HCT116 (cell line): ENCODE results near the gene ARHGAP19. TPM values are rescaled to one million over a fixed set of nuclear protein-coding genes. Genes with fewer than 3 reads are reported as not detected.

Experiments
- ATAC-seq: fragments of 200-7000 bp; cut with Tn5 transposase; 2 replicates; pipeline ENCODE4 v1.9.1; 2020; ENCODE audit warnings: mild to moderate bottlenecking, moderate library complexity
- BruUV-seq: library from RNA; stranded (reverse); fragments of 400-500 nt; replicated peaks from 2 replicates; lab custom pipeline; 2021; lab: Mats Ljungman, UMichigan
- CTCF ChIA-PET: fragments of 300-600 bp; sonication (Branson Sonifier 250); formaldehyde crosslinking; loops from one replicate; lab custom pipeline; 2021; ENCODE audit warnings: antibody characterized with exemption; lab: Charles Lee
- POLR2A ChIA-PET: fragments of 300-600, 350-600 bp; sonication (Branson Sonifier 250); formaldehyde crosslinking; loops from one replicate; lab custom pipeline; 2021; ENCODE audit warnings: antibody characterized with exemption; lab: Charles Lee
- RAD21 ChIA-PET, 2 experiments: fragments of 300-600 bp; sonication (Branson Sonifier 250); formaldehyde crosslinking; loops; one replicate each; lab custom pipeline; 2023; ENCODE audit warnings: low total read pairs in 2 of 2; ENCODE audit not compliant: uncharacterized antibody in 2 of 2, unreplicated experiment in 2 of 2, low non-redundant PET in 1 of 2; lab: Charles Lee
- DNase-seq: peaks from one replicate; pipeline ENCODE4 v3.0.0-alpha.2; 2010; ENCODE audit warnings: low read depth, low spot score
- H2AFZ ChIP-seq: fragments of 200-600 bp; shearing (Covaris generic), sonication (generic); 2 replicates; pipeline ENCODE4 v1.6.1; 2017; ENCODE audit warnings: low read depth, mixed run types, mixed read lengths, antibody characterized with exemption, low read length; ENCODE audit not compliant: poor library complexity, severe bottlenecking
- H3K27ac ChIP-seq: 2 replicates; pipeline ENCODE4 v1.5.1; 2012; ENCODE audit warnings: low read depth, low read length
- H3K27me3 ChIP-seq: fragments of 200-600 bp; sonication (generic); 2 replicates; pipeline ENCODE4 v1.6.1; 2016; ENCODE audit warnings: mixed run types, low read length, mixed read lengths; ENCODE audit not compliant: insufficient read depth
- H3K36me3 ChIP-seq, 2 experiments: fragments of 200-500 bp in 1 of 2; fragments of 200-600 bp in 1 of 2; sonication (Bioruptor generic) in 1 of 2; sonication (generic) in 1 of 2; 2 replicates each; pipeline versions ENCODE4 v1.5.1 to v1.6.1; 2014 to 2016; ENCODE audit warnings: low read length in 2 of 2, inconsistent platforms in 1 of 2, mixed read lengths in 1 of 2, mixed run types in 1 of 2; ENCODE audit not compliant: insufficient read depth in 2 of 2, control insufficient read depth in 1 of 2
- H3K4me1 ChIP-seq, 2 experiments: fragments of 200-600 bp in 1 of 2; sonication (generic) in 1 of 2; 2 replicates each; pipeline versions ENCODE4 v1.5.1 to v1.6.1; 2012 to 2017; ENCODE audit warnings: low read length in 2 of 2, inconsistent platforms in 1 of 2, mild to moderate bottlenecking in 1 of 2, mixed read lengths in 1 of 2, mixed run types in 1 of 2, moderate library complexity in 1 of 2; ENCODE audit not compliant: insufficient read depth in 2 of 2, control insufficient read depth in 1 of 2
- H3K4me2 ChIP-seq: fragments of 200-600 bp; sonication (generic); 2 replicates; pipeline ENCODE4 v1.6.1; 2017; ENCODE audit warnings: mixed run types, low read length, mixed read lengths
- H3K4me3 ChIP-seq, 2 experiments: fragments of 200-600 bp in 1 of 2; sonication (generic) in 1 of 2; replicated peaks in 1 of 2; 2 replicates each; pipeline ENCODE4 v1.5.1; 2011 to 2016; ENCODE audit warnings: low read length in 2 of 2, control low read depth in 1 of 2, low read depth in 1 of 2, mild to moderate bottlenecking in 1 of 2, mixed read lengths in 1 of 2, mixed run types in 1 of 2
- H3K79me2 ChIP-seq: fragments of 200-600 bp; sonication (generic); 2 replicates; pipeline ENCODE4 v1.6.1; 2017; ENCODE audit warnings: mild to moderate bottlenecking, mixed run types, low read length, moderate library complexity, mixed read lengths; ENCODE audit not compliant: insufficient read depth
- H3K9ac ChIP-seq: fragments of 200-600 bp; sonication (generic); 2 replicates; pipeline ENCODE4 v1.6.1; 2016; ENCODE audit warnings: low read length, mixed read lengths
- H3K9me2 ChIP-seq: fragments of 200-600 bp; sonication (generic), shearing (Covaris generic); 2 replicates; pipeline ENCODE4 v1.6.1; 2017; ENCODE audit warnings: mixed run types, mild to moderate bottlenecking, moderate library complexity; ENCODE audit not compliant: insufficient read depth
- H3K9me3 ChIP-seq, 2 experiments: fragments of 200-500 bp in 1 of 2; fragments of 200-600 bp in 1 of 2; sonication (Bioruptor generic) in 1 of 2; sonication (generic) in 1 of 2; 2 replicates each; pipeline ENCODE4 v1.6.1; 2014 to 2017; ENCODE audit warnings: low read length in 2 of 2, mixed read lengths in 2 of 2, inconsistent platforms in 1 of 2, low read depth in 1 of 2, mild to moderate bottlenecking in 1 of 2, mixed run types in 1 of 2, moderate library complexity in 1 of 2; ENCODE audit not compliant: control insufficient read depth in 1 of 2, insufficient read depth in 1 of 2
- H4K20me1 ChIP-seq: fragments of 200-600 bp; sonication (generic), shearing (Covaris generic); 2 replicates; pipeline ENCODE4 v1.6.1; 2017; ENCODE audit warnings: mixed run types, mild to moderate bottlenecking, moderate library complexity; ENCODE audit not compliant: insufficient read depth
- EGR1 ChIP-seq: IDR thresholded peaks from 2 replicates; pipeline ENCODE4 v1.6.1; 2012; ENCODE audit warnings: low read depth
- EZH2 ChIP-seq: fragments of 200-600 bp; sonication (generic); IDR thresholded peaks from 2 replicates; pipeline ENCODE4 v1.6.1; 2017; ENCODE audit warnings: antibody characterized with exemption, mixed run types
- POLR2A ChIP-seq: IDR thresholded peaks from 2 replicates; pipeline ENCODE4 v1.7.0; 2011; ENCODE audit warnings: borderline replicate concordance; ENCODE audit not compliant: insufficient read depth, insufficient read length; ENCODE audit errors: extremely low read depth
- RAD21 ChIP-seq: IDR thresholded peaks from 2 replicates; pipeline ENCODE4 v1.6.1; 2012; ENCODE audit warnings: low read depth, mild to moderate bottlenecking
- SP1 ChIP-seq: IDR thresholded peaks from 2 replicates; pipeline ENCODE4 v1.6.1; 2012; ENCODE audit warnings: low read depth
- SRF ChIP-seq: IDR thresholded peaks from 2 replicates; pipeline ENCODE4 v1.6.1; 2012; ENCODE audit warnings: low read depth
- TCF7L2 ChIP-seq: IDR thresholded peaks from 2 replicates; pipeline ENCODE4 v1.7.0; 2011; ENCODE audit warnings: borderline replicate concordance, inconsistent platforms; ENCODE audit not compliant: insufficient read depth, insufficient read length; ENCODE audit errors: extremely low read depth
- YY1 ChIP-seq: IDR thresholded peaks from 2 replicates; pipeline ENCODE4 v1.6.1; 2011; ENCODE audit warnings: low read length, low read depth, moderate library complexity, mild to moderate bottlenecking; ENCODE audit not compliant: insufficient replicate concordance; ENCODE audit errors: extremely low read depth
- ZNF274 ChIP-seq: fragments of 200-500 bp; sonication (Bioruptor generic); IDR thresholded peaks from 2 replicates; pipeline ENCODE4 v1.6.1; 2014; ENCODE audit warnings: mild to moderate bottlenecking, low read depth, low read length, inconsistent platforms
- intact Hi-C: fragments of 100-400 bp; cut with micrococcal nuclease; formaldehyde crosslinking; loops from 2 replicates; pipeline ENCODE4 v1.10.0; 2022
- total RNA-seq: library from RNA; stranded (reverse); gene quantifications from one replicate; pipeline ENCODE4 v1.2.1, GENCODE V29; 2021; ENCODE audit not compliant: unreplicated experiment
- TF ChIP-seq, protein P1 (sequence below): IDR thresholded peaks from 2 replicates; pipeline ENCODE4 v1.6.1; 2012
- TF ChIP-seq, protein P2 (sequence below): IDR thresholded peaks from 2 replicates; pipeline ENCODE4 v1.6.1; 2012; ENCODE audit warnings: low read depth
- TF ChIP-seq, protein P3 (sequence below): IDR thresholded peaks from 2 replicates; pipeline ENCODE4 v1.6.1; 2011; ENCODE audit warnings: mild to moderate bottlenecking, low read length, moderate library complexity; ENCODE audit not compliant: insufficient replicate concordance; ENCODE audit errors: extremely low read depth
- TF ChIP-seq, protein P4 (sequence below), 3 experiments: fragments of 200-600 bp in 1 of 3; sonication (generic) in 1 of 3; IDR thresholded peaks in 2 of 3; conservative IDR thresholded peaks in 1 of 3; 2 replicates each; pipeline ENCODE4 v1.5.1; 2012 to 2017; ENCODE audit warnings: low read depth in 2 of 3, low read length in 2 of 3, antibody characterized with exemption in 1 of 3, borderline replicate concordance in 1 of 3, control low read depth in 1 of 3, mild to moderate bottlenecking in 1 of 3, mixed read lengths in 1 of 3, mixed run types in 1 of 3, moderate library complexity in 1 of 3; ENCODE audit not compliant: insufficient read depth in 1 of 3

Gene ARHGAP19
- total RNA-seq, 1 experiment from 2014 or later, result 36.8 TPM

DNA sequence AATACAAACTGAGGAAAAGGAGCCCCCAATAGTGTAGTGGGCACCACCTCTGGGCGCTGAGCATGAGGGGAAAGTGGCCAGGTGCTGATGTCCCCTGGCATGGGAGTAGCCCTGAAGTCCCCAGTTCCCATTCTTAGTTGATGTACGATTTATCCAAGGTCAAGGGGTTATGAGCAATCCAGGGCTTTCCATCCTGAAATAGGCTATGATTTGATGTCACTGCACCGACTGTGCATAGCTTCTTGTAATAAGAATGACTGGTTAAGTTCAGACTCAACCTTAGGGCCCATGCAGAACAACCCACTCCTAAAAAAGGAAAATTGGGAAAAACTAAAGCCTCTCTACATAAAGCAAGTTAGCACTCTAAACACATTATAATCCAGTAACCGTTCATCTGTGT lies 31.1 kb upstream of the ARHGAP19 start:
- Histone ChIP-seq H3K36me3 (no peaks in the 10 kb centered on the region), H3K27ac (no peak overlapping the region), H3K9ac (no peak overlapping the region), H3K4me3 (no peak overlapping the region), H4K20me1 (no peaks in the 10 kb centered on the region), H3K4me1 (peaks cover 12 to 13% of the 10 kb centered on the region in 2 experiments), H3K79me2 (no peaks in the 10 kb centered on the region), H3K9me3 (no peaks in the 10 kb centered on the region), H2AFZ (no peak overlapping the region), H3K9me2 (no peaks in the 10 kb centered on the region), H3K27me3 (no peaks in the 10 kb centered on the region), H3K4me2 (no peak overlapping the region)
- ATAC-seq (no peak), DNase-seq (no peak)
- no TSS peak for BruUV-seq
- ChIA-PET POLR2A (no interaction called here), RAD21 (interaction anchor here in 1 of 2 experiments (0.7 kb wide), 1 partner anchor 120 kb away, joined by 6 read pairs; no protein-coding TSS in a partner anchor), CTCF (interaction anchor here (0.7 kb wide), 1 partner anchor 180 kb away, joined by 4 read pairs; no protein-coding TSS in a partner anchor)
- intact Hi-C loops, result no loop called here
- no peak for TF ChIP-seq ZNF274
- TF ChIP-seq, protein P1, sequence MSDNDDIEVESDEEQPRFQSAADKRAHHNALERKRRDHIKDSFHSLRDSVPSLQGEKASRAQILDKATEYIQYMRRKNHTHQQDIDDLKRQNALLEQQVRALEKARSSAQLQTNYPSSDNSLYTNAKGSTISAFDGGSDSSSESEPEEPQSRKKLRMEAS, result no peak
- TF ChIP-seq YY1, result no peak
- TF ChIP-seq, protein P2, sequence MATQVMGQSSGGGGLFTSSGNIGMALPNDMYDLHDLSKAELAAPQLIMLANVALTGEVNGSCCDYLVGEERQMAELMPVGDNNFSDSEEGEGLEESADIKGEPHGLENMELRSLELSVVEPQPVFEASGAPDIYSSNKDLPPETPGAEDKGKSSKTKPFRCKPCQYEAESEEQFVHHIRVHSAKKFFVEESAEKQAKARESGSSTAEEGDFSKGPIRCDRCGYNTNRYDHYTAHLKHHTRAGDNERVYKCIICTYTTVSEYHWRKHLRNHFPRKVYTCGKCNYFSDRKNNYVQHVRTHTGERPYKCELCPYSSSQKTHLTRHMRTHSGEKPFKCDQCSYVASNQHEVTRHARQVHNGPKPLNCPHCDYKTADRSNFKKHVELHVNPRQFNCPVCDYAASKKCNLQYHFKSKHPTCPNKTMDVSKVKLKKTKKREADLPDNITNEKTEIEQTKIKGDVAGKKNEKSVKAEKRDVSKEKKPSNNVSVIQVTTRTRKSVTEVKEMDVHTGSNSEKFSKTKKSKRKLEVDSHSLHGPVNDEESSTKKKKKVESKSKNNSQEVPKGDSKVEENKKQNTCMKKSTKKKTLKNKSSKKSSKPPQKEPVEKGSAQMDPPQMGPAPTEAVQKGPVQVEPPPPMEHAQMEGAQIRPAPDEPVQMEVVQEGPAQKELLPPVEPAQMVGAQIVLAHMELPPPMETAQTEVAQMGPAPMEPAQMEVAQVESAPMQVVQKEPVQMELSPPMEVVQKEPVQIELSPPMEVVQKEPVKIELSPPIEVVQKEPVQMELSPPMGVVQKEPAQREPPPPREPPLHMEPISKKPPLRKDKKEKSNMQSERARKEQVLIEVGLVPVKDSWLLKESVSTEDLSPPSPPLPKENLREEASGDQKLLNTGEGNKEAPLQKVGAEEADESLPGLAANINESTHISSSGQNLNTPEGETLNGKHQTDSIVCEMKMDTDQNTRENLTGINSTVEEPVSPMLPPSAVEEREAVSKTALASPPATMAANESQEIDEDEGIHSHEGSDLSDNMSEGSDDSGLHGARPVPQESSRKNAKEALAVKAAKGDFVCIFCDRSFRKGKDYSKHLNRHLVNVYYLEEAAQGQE, result no peak
- TF ChIP-seq POLR2A, result no peak
- TF ChIP-seq, protein P3, sequence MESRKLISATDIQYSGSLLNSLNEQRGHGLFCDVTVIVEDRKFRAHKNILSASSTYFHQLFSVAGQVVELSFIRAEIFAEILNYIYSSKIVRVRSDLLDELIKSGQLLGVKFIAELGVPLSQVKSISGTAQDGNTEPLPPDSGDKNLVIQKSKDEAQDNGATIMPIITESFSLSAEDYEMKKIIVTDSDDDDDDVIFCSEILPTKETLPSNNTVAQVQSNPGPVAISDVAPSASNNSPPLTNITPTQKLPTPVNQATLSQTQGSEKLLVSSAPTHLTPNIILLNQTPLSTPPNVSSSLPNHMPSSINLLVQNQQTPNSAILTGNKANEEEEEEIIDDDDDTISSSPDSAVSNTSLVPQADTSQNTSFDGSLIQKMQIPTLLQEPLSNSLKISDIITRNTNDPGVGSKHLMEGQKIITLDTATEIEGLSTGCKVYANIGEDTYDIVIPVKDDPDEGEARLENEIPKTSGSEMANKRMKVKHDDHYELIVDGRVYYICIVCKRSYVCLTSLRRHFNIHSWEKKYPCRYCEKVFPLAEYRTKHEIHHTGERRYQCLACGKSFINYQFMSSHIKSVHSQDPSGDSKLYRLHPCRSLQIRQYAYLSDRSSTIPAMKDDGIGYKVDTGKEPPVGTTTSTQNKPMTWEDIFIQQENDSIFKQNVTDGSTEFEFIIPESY, result no peak
- TF ChIP-seq, protein P4, sequence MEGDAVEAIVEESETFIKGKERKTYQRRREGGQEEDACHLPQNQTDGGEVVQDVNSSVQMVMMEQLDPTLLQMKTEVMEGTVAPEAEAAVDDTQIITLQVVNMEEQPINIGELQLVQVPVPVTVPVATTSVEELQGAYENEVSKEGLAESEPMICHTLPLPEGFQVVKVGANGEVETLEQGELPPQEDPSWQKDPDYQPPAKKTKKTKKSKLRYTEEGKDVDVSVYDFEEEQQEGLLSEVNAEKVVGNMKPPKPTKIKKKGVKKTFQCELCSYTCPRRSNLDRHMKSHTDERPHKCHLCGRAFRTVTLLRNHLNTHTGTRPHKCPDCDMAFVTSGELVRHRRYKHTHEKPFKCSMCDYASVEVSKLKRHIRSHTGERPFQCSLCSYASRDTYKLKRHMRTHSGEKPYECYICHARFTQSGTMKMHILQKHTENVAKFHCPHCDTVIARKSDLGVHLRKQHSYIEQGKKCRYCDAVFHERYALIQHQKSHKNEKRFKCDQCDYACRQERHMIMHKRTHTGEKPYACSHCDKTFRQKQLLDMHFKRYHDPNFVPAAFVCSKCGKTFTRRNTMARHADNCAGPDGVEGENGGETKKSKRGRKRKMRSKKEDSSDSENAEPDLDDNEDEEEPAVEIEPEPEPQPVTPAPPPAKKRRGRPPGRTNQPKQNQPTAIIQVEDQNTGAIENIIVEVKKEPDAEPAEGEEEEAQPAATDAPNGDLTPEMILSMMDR (IDR thresholded peaks at IDR 0.05 in 2 of 3, conservative IDR thresholded peaks at IDR 0.05 in 1 of 3; ENCODE audit: borderline replicate concordance in 1 of 3, insufficient read depth in 1 of 3, low read depth in 2 of 3, low read length in 2 of 3), result no peak
- no peak for TF ChIP-seq RAD21
- TF ChIP-seq TCF7L2, result no peak
- no peak for TF ChIP-seq EZH2
- TF ChIP-seq EGR1, result no peak
- no peak for TF ChIP-seq SP1
- TF ChIP-seq SRF, result no peak
